HEK293 (cell line): ENCODE data around the gene MLEC.

Experiments used
- CTCF ChIA-PET: fragments of 350-600 bp; formaldehyde crosslinking; extraction: SDS; loops from one replicate; lab custom pipeline; 2021; ENCODE audit warnings: antibody characterized with exemption; lab: Yijun Ruan, JAX
- POLR2A ChIA-PET: fragments of 300-600 bp; formaldehyde crosslinking; extraction: SDS; loops from one replicate; lab custom pipeline; 2020; ENCODE audit warnings: antibody characterized with exemption, inconsistent platforms; lab: Yijun Ruan, JAX
- H3K27ac ChIP-seq: fragments of 200-500 bp; sonication (Bioruptor generic); 2 replicates; pipeline ENCODE4 v1.5.1; 2014; ENCODE audit warnings: low read depth, low read length, control low read depth, inconsistent platforms; ENCODE audit errors: extremely low read depth
- H3K36me3 ChIP-seq, 2 experiments: fragments of 200-500 bp in 1 of 2; sonication (Bioruptor generic) in 1 of 2; 1 replicate in 1 of 2; 2 replicates in 1 of 2; pipeline ENCODE4 v1.5.1; 2014 to 2017; ENCODE audit warnings: inconsistent platforms in 2 of 2, low read length in 2 of 2; ENCODE audit not compliant: control insufficient read depth in 2 of 2, insufficient read depth in 1 of 2
- H3K4me1 ChIP-seq: fragments of 200-500 bp; sonication (Bioruptor generic); 2 replicates; pipeline ENCODE4 v1.5.1; 2014; ENCODE audit warnings: mild to moderate bottlenecking, low read length, inconsistent platforms; ENCODE audit not compliant: control insufficient read depth, insufficient read depth
- H3K4me3 ChIP-seq: 2 replicates; pipeline ENCODE4 v1.5.1; 2011; ENCODE audit warnings: low read depth, mild to moderate bottlenecking, control low read depth, low read length, moderate library complexity
- H3K9me3 ChIP-seq: fragments of 200-500 bp; sonication (Bioruptor generic); 2 replicates; pipeline ENCODE4 v1.5.1; 2014; ENCODE audit warnings: low read depth, low read length, inconsistent platforms; ENCODE audit not compliant: control insufficient read depth, insufficient read depth
- AEBP2 ChIP-seq: fragments of 450-650 bp; formaldehyde crosslinking; IDR thresholded peaks from 2 replicates; pipeline ENCODE4 v1.5.1; 2016; ENCODE audit warnings: missing biosample characterization, missing genetic modification characterization, borderline replicate concordance
- BCL11A ChIP-seq: fragments of 450-650 bp; formaldehyde crosslinking; IDR thresholded peaks from 2 replicates; pipeline ENCODE4 v1.5.1; 2016; ENCODE audit warnings: low read depth, missing biosample characterization, missing genetic modification characterization
- KLF7 ChIP-seq: fragments of 450-650 bp; formaldehyde crosslinking; IDR thresholded peaks from 2 replicates; pipeline ENCODE4 v1.5.1; 2016; ENCODE audit warnings: missing biosample characterization, missing genetic modification characterization, borderline replicate concordance
- MEIS1 ChIP-seq: sonication (generic); formaldehyde crosslinking; IDR thresholded peaks from 2 replicates; pipeline ENCODE4 v1.8.1; 2022; ENCODE audit warnings: missing genetic modification reagents, mild to moderate bottlenecking, borderline replicate concordance
- RBAK ChIP-seq: fragments of 450-650 bp; formaldehyde crosslinking; IDR thresholded peaks from 2 replicates; pipeline ENCODE4 v1.5.1; 2016; ENCODE audit warnings: missing biosample characterization, missing genetic modification characterization
- ZBTB49 ChIP-seq: fragments of 450-650 bp; formaldehyde crosslinking; IDR thresholded peaks from 2 replicates; pipeline ENCODE4 v1.5.1; 2016; ENCODE audit warnings: missing biosample characterization, missing genetic modification characterization, low read depth
- ZNF138 ChIP-seq: fragments of 450-650 bp; formaldehyde crosslinking; IDR thresholded peaks from 2 replicates; pipeline ENCODE4 v1.5.1; 2016; ENCODE audit warnings: missing biosample characterization, missing genetic modification characterization, borderline replicate concordance
- ZNF16 ChIP-seq: fragments of 450-650 bp; formaldehyde crosslinking; IDR thresholded peaks from 2 replicates; pipeline ENCODE4 v1.5.1; 2016; ENCODE audit warnings: low read depth, missing biosample characterization, missing genetic modification characterization
- ZNF211 ChIP-seq: fragments of 450-650 bp; formaldehyde crosslinking; IDR thresholded peaks from 2 replicates; pipeline ENCODE4 v1.5.1; 2016; ENCODE audit warnings: low read depth, missing biosample characterization, missing genetic modification characterization
- ZNF221 ChIP-seq: fragments of 450-650 bp; formaldehyde crosslinking; IDR thresholded peaks from 2 replicates; pipeline ENCODE4 v1.5.1; 2017; ENCODE audit warnings: missing biosample characterization, missing genetic modification characterization, borderline replicate concordance
- ZNF23 ChIP-seq: fragments of 450-650 bp; formaldehyde crosslinking; IDR thresholded peaks from 2 replicates; pipeline ENCODE4 v1.5.1; 2016; ENCODE audit warnings: missing biosample characterization, missing genetic modification characterization, borderline replicate concordance
- ZNF350 ChIP-seq: fragments of 450-650 bp; formaldehyde crosslinking; IDR thresholded peaks from 2 replicates; pipeline ENCODE4 v1.5.0; 2017; ENCODE audit warnings: missing biosample characterization, mild to moderate bottlenecking, missing genetic modification characterization
- ZNF404 ChIP-seq: fragments of 450-650 bp; formaldehyde crosslinking; IDR thresholded peaks from 2 replicates; pipeline ENCODE4 v1.5.1; 2017; ENCODE audit warnings: missing biosample characterization, missing genetic modification characterization
- ZNF416 ChIP-seq: fragments of 450-650 bp; formaldehyde crosslinking; IDR thresholded peaks from 2 replicates; pipeline ENCODE4 v1.5.1; 2016; ENCODE audit warnings: missing biosample characterization, missing genetic modification characterization
- ZNF488 ChIP-seq: fragments of 450-650 bp; formaldehyde crosslinking; IDR thresholded peaks from 2 replicates; pipeline ENCODE4 v1.5.1; 2016; ENCODE audit warnings: missing biosample characterization, missing genetic modification characterization
- ZNF514 ChIP-seq: fragments of 450-650 bp; formaldehyde crosslinking; IDR thresholded peaks from 2 replicates; pipeline ENCODE4 v1.5.1; 2016; ENCODE audit warnings: missing biosample characterization, missing genetic modification characterization
- ZNF548 ChIP-seq: fragments of 450-650 bp; formaldehyde crosslinking; IDR thresholded peaks from 2 replicates; pipeline ENCODE4 v1.5.1; 2016; ENCODE audit warnings: missing biosample characterization, missing genetic modification characterization
- ZNF580 ChIP-seq: fragments of 450-650 bp; formaldehyde crosslinking; IDR thresholded peaks from 2 replicates; pipeline ENCODE4 v1.5.1; 2016; ENCODE audit warnings: missing biosample characterization, missing genetic modification characterization
- ZNF585B ChIP-seq: fragments of 450-650 bp; formaldehyde crosslinking; IDR thresholded peaks from 2 replicates; pipeline ENCODE4 v1.5.1; 2016; ENCODE audit warnings: missing biosample characterization, missing genetic modification characterization
- ZNF623 ChIP-seq: fragments of 450-650 bp; formaldehyde crosslinking; IDR thresholded peaks from 2 replicates; pipeline ENCODE4 v1.5.1; 2016; ENCODE audit warnings: missing biosample characterization, missing genetic modification characterization
- ZNF624 ChIP-seq: fragments of 450-650 bp; formaldehyde crosslinking; IDR thresholded peaks from 2 replicates; pipeline ENCODE4 v1.5.1; 2017; ENCODE audit warnings: missing biosample characterization, missing genetic modification characterization
- ZSCAN23 ChIP-seq: fragments of 450-650 bp; formaldehyde crosslinking; IDR thresholded peaks from 2 replicates; pipeline ENCODE4 v1.5.1; 2016; ENCODE audit warnings: missing biosample characterization, missing genetic modification characterization
- TF ChIP-seq, protein P1 (sequence below): fragments of 450-650 bp; formaldehyde crosslinking; IDR thresholded peaks from 2 replicates; pipeline ENCODE4 v1.5.1; 2016; ENCODE audit warnings: missing biosample characterization, missing genetic modification characterization
- TF ChIP-seq, protein P2 (sequence below): fragments of 450-650 bp; formaldehyde crosslinking; IDR thresholded peaks from 2 replicates; pipeline ENCODE4 v1.5.1; 2016; ENCODE audit warnings: missing biosample characterization, missing genetic modification characterization

MLEC gene

DNA sequence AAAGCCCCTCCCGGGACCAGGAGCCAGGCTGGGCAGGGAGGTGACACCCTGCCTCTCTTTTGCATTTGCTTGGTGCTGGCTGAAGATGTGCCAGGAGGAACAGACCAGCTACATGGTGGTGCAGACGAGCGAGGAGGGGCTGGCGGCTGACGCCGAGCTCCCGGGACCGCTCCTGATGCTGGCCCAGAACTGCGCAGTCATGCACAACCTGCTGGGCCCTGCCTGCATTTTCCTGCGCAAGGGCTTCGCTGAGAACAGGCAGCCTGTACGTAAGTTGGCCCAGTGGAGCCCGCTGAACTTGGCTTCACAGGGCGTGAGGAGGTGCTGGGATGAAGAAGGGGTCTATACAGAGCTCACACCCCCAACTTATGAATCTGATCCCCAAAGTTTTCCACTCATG, 30.9 kb upstream of the MLEC start:
- CTCF ChIA-PET, result interaction anchor here (0.5 to 1.2 kb wide), 4 partner anchors 10 to 31 kb away, joined by 3 to 5 read pairs (median 3); no protein-coding TSS in a partner anchor
- POLR2A ChIA-PET, result no interaction called here
- TF ChIP-seq ZNF488 (no peak), ZNF623 (tag by site-specific recombination) (no peak), ZNF211 (tag by site-specific recombination) (no peak), ZBTB49 (tag by site-specific recombination) (no peak), RBAK (tag by site-specific recombination) (no peak), ZNF404 (tag by site-specific recombination) (no peak), ZNF624 (tag by site-specific recombination) (no peak), KLF7 (tag by site-specific recombination) (no peak), ZNF548 (tag by site-specific recombination) (no peak), AEBP2 (tag by site-specific recombination) (no peak), ZNF138 (tag by site-specific recombination) (no peak), ZSCAN23 (tag by site-specific recombination) (no peak), ZNF16 (tag by site-specific recombination) (no peak)

DNA sequence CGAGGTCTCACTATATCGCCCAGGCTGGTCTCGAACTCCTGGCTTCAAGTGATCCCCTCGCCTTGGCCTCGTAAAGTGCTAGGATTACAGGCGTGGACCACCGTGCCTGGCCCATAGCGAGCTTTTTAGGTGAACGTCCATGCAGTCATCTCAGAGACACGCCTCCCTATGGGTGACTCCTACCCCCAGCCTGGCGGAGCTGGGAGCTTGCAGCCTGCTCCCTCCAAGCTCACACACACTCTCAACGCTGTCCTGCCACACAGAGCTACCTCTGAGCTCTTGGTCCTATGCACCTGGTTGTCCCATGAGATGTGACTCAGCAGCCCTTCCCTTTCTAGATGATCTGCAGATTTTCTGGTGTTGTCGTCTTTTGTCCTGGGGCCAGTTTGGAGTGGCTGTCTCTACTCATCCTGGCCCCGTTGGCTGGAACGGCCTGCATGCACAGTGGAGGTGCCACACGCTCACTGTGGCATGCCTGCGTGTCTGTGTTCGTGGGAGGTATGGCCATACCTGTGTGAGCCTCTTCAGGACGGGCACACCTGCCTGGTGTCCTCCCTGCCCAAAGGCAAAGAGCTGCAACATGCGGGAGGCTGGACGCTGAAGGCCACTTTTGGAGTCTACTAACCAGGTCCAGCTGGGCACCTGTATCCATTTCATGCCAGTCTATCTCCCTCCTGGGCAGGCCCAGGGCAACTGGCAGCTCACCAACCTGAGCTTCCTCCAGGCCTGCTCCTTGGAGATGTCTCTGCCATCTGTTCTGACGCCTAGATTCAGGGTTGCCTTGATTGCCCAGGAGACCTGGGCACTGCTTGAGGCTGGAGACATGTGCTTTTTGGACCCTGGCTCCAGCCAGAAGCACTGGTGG, 28.4 kb upstream of the MLEC start:
- ChIA-PET POLR2A (no interaction called here), CTCF (interaction anchor here (0.5 to 2.5 kb wide), 5 partner anchors 9 to 403 kb away, joined by 3 to 13 read pairs (median 3); no protein-coding TSS in a partner anchor)
- no peak for TF ChIP-seq BCL11A
- TF ChIP-seq ZNF416 (tag by site-specific recombination), result no peak
- no peak for TF ChIP-seq ZNF221 (tag by site-specific recombination)
- TF ChIP-seq ZNF585B (tag by site-specific recombination), result no peak
- TF ChIP-seq ZNF514, result no peak
- no peak for TF ChIP-seq ZNF211 (tag by site-specific recombination)
- no peak for TF ChIP-seq ZNF624 (tag by site-specific recombination)
- no peak for TF ChIP-seq ZNF580 (tag by site-specific recombination)
- no peak for TF ChIP-seq ZNF23 (tag by site-specific recombination)
- TF ChIP-seq ZNF350, result no peak
- TF ChIP-seq, protein P1, sequence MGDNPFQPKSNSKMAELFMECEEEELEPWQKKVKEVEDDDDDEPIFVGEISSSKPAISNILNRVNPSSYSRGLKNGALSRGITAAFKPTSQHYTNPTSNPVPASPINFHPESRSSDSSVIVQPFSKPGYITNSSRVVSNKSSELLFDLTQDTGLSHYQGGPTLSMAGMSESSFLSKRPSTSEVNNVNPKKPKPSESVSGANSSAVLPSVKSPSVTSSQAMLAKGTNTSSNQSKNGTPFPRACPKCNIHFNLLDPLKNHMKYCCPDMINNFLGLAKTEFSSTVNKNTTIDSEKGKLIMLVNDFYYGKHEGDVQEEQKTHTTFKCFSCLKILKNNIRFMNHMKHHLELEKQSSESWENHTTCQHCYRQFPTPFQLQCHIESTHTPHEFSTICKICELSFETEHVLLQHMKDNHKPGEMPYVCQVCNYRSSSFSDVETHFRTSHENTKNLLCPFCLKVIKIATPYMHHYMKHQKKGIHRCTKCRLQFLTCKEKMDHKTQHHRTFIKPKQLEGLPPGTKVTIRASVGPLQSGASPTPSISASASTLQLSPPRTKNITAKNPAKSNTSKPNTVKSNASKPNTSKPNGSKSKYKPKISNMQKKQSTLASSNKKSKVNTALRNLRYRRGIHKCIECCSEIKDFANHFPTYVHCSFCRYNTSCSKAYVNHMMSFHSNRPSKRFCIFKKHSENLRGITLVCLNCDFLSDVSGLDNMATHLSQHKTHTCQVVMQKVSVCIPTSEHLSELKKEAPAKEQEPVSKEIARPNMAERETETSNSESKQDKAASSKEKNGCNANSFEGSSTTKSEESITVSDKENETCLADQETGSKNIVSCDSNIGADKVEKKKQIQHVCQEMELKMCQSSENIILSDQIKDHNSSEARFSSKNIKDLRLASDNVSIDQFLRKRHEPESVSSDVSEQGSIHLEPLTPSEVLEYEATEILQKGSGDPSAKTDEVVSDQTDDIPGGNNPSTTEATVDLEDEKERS (tag by site-specific recombination), result no peak
- TF ChIP-seq, protein P2, sequence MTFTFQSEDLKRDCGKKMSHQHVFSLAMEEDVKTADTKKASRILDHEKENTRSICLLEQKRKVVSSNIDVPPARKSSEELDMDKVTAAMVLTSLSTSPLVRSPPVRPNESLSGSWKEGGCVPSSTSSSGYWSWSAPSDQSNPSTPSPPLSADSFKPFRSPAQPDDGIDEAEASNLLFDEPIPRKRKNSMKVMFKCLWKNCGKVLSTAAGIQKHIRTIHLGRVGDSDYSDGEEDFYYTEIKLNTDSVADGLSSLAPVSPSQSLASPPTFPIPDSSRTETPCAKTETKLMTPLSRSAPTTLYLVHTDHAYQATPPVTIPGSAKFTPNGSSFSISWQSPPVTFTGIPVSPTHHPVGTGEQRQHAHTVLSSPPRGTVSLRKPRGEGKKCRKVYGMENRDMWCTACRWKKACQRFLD (tag by site-specific recombination), result no peak
- no peak for TF ChIP-seq MEIS1 (CRISPR knock-in tag)

More for the DNA sequence above, 30.9 kb upstream of the MLEC start:
- Histone ChIP-seq H3K4me1 (no peaks in the 10 kb centered on the region), H3K36me3 (no peaks in the 10 kb centered on the region), H3K27ac (no peak overlapping the region), H3K9me3 (no peaks in the 10 kb centered on the region), H3K4me3 (no peak overlapping the region)

More for the DNA sequence above, 28.4 kb upstream of the MLEC start:
- no peaks in the 10 kb centered on the region for H3K9me3 ChIP-seq
- H3K4me3 ChIP-seq, result no peak overlapping the region
- no peak overlapping the region for H3K27ac ChIP-seq
- no peaks in the 10 kb centered on the region for H3K36me3 ChIP-seq
- H3K4me1 ChIP-seq, result no peaks in the 10 kb centered on the region
